ENCODE measurements around the gene HSPA14.

- TF ChIP-seq CTCF (conservative IDR thresholded peaks at IDR 0.05; ENCODE audit: low read depth, low read length) (no peak), EZH2 (IDR thresholded peaks at IDR 0.05; ENCODE audit: low read length, unreplicated experiment) (no peak), EZH2phosphoT487 (IDR thresholded peaks at IDR 0.05; ENCODE audit: borderline replicate concordance, low read length) (no peak)
Measured at GRCh38 chr10:14800397-14800796, 37.7 kb upstream of the HSPA14 start.
